A673 (cell line): ENCODE measurements around the gene ZNF564. TPM values are rescaled to one million over a fixed set of nuclear protein-coding genes. Genes with fewer than 3 reads are reported as not detected.

Source experiments
- BruUV-seq: library from RNA; stranded (reverse); fragments of 400-500 nt; replicated peaks from 2 replicates; lab custom pipeline; 2021; lab: Mats Ljungman, UMichigan
- CTCF ChIA-PET: fragments of 300-600 bp; sonication (Branson Sonifier 250); formaldehyde crosslinking; loops from one replicate; lab custom pipeline; 2022; ENCODE audit warnings: antibody characterized with exemption; lab: Charles Lee
- POLR2A ChIA-PET: fragments of 300-600 bp; sonication (Branson Sonifier 250); formaldehyde crosslinking; loops from one replicate; lab custom pipeline; 2022; ENCODE audit warnings: antibody characterized with exemption; ENCODE audit not compliant: low non-redundant PET; lab: Charles Lee
- DNase-seq: peaks from one replicate; pipeline ENCODE4 v3.0.0-alpha.2; 2015; ENCODE audit warnings: low spot score
- H3K27ac ChIP-seq: fragments of 200-600 bp; sonication (generic); 2 replicates; pipeline ENCODE4 v1.5.1; 2016; ENCODE audit warnings: mixed run types, low read depth, mild to moderate bottlenecking, mixed read lengths, antibody characterized with exemption, low read length; ENCODE audit not compliant: poor library complexity, severe bottlenecking
- H3K27me3 ChIP-seq: fragments of 200-600 bp; sonication (generic); replicated peaks from 2 replicates; pipeline ENCODE4 v1.6.1; 2017; ENCODE audit warnings: mixed run types, low read depth, mild to moderate bottlenecking, mixed read lengths, antibody characterized with exemption, low read length; ENCODE audit not compliant: insufficient read depth, poor library complexity
- H3K36me3 ChIP-seq: fragments of 200-600 bp; sonication (generic); 2 replicates; pipeline ENCODE4 v1.6.1; 2016; ENCODE audit warnings: mixed run types, mild to moderate bottlenecking, mixed read lengths, antibody characterized with exemption, low read length; ENCODE audit not compliant: insufficient read depth, poor library complexity, severe bottlenecking
- H3K4me1 ChIP-seq: fragments of 200-600 bp; sonication (generic); 2 replicates; pipeline ENCODE4 v1.6.1; 2017; ENCODE audit warnings: mixed run types, mild to moderate bottlenecking, mixed read lengths, antibody characterized with exemption, low read length; ENCODE audit not compliant: insufficient read depth, poor library complexity, severe bottlenecking
- H3K4me3 ChIP-seq: fragments of 200-600 bp; sonication (generic); 2 replicates; pipeline ENCODE4 v1.5.1; 2016; ENCODE audit warnings: low read depth, mixed run types, mild to moderate bottlenecking, mixed read lengths, low read length; ENCODE audit not compliant: poor library complexity, severe bottlenecking
- H3K9me3 ChIP-seq: fragments of 200-600 bp; sonication (generic); 2 replicates; pipeline ENCODE4 v1.6.1; 2016; ENCODE audit warnings: mixed run types, low read depth, mild to moderate bottlenecking, mixed read lengths, antibody characterized with exemption, low read length; ENCODE audit not compliant: poor library complexity, severe bottlenecking
- EZH2 ChIP-seq: fragments of 200-600 bp; sonication (generic); IDR thresholded peaks from 2 replicates; pipeline ENCODE4 v1.6.1; 2017; ENCODE audit warnings: borderline replicate concordance, low read depth, mild to moderate bottlenecking, mixed read lengths, antibody characterized with exemption, low read length; ENCODE audit not compliant: poor library complexity, severe bottlenecking
- intact Hi-C: fragments of 100-400 bp; cut with micrococcal nuclease; formaldehyde crosslinking; loops from one replicate; pipeline ENCODE4 v1.10.0; 2022; ENCODE audit not compliant: unreplicated experiment
- total RNA-seq: library from RNA; stranded (reverse); gene quantifications from 2 replicates; pipeline ENCODE4 v1.2.3, GENCODE V29; 2021
- TF ChIP-seq, protein P1 (sequence below): fragments of 300-800, 200-600 bp; sonication (generic); conservative IDR thresholded peaks from 2 replicates; pipeline ENCODE4 v1.5.1; 2017; ENCODE audit warnings: low read depth, mild to moderate bottlenecking, antibody characterized with exemption, low read length, moderate library complexity, mixed read lengths

ZNF564 gene
- total RNA-seq, 1 experiment from 2014 or later = 6.3 TPM

GRCh38 chr19:12564016-12564664 lies 12.9 kb upstream of the ZNF564 start:
- CTCF ChIA-PET = interaction anchor here (0.6 to 0.8 kb wide), 3 partner anchors 40 to 374 kb away, joined by 3 to 4 read pairs (median 3); no protein-coding TSS in a partner anchor
- intact Hi-C loops = loop anchor here (1.0 kb wide), 2 partner anchors 108 to 112 kb away; no protein-coding TSS in a partner anchor
- POLR2A ChIA-PET = interaction anchor here (0.7 kb wide), 1 partner anchor 14 kb away, joined by 8 read pairs; no protein-coding TSS in a partner anchor

GRCh38 chr19:12555456-12555930 lies 4.2 kb upstream of the ZNF564 start:
- Histone ChIP-seq H3K36me3 (no peaks in the 10 kb centered on the region), H3K9me3 (no peaks in the 10 kb centered on the region), H3K4me1 (no peaks in the 10 kb centered on the region), H3K27me3 (no peaks in the 10 kb centered on the region), H3K27ac (no peak overlapping the region), H3K4me3 (no peak overlapping the region)
- no peak for DNase-seq
- BruUV-seq = no TSS peak
- ChIA-PET CTCF (no interaction called here), POLR2A (no interaction called here)
- intact Hi-C loops = no loop called here
- TF ChIP-seq, protein P1, sequence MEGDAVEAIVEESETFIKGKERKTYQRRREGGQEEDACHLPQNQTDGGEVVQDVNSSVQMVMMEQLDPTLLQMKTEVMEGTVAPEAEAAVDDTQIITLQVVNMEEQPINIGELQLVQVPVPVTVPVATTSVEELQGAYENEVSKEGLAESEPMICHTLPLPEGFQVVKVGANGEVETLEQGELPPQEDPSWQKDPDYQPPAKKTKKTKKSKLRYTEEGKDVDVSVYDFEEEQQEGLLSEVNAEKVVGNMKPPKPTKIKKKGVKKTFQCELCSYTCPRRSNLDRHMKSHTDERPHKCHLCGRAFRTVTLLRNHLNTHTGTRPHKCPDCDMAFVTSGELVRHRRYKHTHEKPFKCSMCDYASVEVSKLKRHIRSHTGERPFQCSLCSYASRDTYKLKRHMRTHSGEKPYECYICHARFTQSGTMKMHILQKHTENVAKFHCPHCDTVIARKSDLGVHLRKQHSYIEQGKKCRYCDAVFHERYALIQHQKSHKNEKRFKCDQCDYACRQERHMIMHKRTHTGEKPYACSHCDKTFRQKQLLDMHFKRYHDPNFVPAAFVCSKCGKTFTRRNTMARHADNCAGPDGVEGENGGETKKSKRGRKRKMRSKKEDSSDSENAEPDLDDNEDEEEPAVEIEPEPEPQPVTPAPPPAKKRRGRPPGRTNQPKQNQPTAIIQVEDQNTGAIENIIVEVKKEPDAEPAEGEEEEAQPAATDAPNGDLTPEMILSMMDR = no peak
- TF ChIP-seq EZH2 = no peak

More at GRCh38 chr19:12564016-12564664, 12.9 kb upstream of the ZNF564 start:
- DNase-seq = peak; percentile 89
- Histone ChIP-seq H3K4me1 (no peaks in the 10 kb centered on the region), H3K27me3 (no peaks in the 10 kb centered on the region), H3K9me3 (no peaks in the 10 kb centered on the region), H3K4me3 (no peak overlapping the region), H3K27ac (no peak overlapping the region), H3K36me3 (no peaks in the 10 kb centered on the region)
- no TSS peak for BruUV-seq
- TF ChIP-seq, protein P1 = peak; percentile 99
- no peak for TF ChIP-seq EZH2

GRCh38 chr19:12546903-12547302 lies 4.4 kb downstream of the ZNF564 start:
- BruUV-seq = no TSS peak
- Histone ChIP-seq H3K27ac (no peak overlapping the region), H3K4me3 (no peak overlapping the region), H3K36me3 (peaks cover 13% of the 10 kb centered on the region), H3K9me3 (peaks cover 6% of the 10 kb centered on the region), H3K27me3 (no peaks in the 10 kb centered on the region), H3K4me1 (no peaks in the 10 kb centered on the region)
- TF ChIP-seq, protein P1 = no peak
- TF ChIP-seq EZH2 = no peak
- ChIA-PET POLR2A (no interaction called here), CTCF (no interaction called here)
- DNase-seq = no peak
- intact Hi-C loops = no loop called here
